ENCODE results near the gene PIGT. TPM values are rescaled to one million over a fixed set of nuclear protein-coding genes. Genes with fewer than 3 reads are reported as not detected.
A peak's percentile ranks its signal among the peaks of the same experiment; 100 is the strongest.

Gene PIGT
- total and polyA plus RNA-seq, 4 experiments from 2014 or later: 81.9 to 92.2 (median 85.1) TPM

DNA sequence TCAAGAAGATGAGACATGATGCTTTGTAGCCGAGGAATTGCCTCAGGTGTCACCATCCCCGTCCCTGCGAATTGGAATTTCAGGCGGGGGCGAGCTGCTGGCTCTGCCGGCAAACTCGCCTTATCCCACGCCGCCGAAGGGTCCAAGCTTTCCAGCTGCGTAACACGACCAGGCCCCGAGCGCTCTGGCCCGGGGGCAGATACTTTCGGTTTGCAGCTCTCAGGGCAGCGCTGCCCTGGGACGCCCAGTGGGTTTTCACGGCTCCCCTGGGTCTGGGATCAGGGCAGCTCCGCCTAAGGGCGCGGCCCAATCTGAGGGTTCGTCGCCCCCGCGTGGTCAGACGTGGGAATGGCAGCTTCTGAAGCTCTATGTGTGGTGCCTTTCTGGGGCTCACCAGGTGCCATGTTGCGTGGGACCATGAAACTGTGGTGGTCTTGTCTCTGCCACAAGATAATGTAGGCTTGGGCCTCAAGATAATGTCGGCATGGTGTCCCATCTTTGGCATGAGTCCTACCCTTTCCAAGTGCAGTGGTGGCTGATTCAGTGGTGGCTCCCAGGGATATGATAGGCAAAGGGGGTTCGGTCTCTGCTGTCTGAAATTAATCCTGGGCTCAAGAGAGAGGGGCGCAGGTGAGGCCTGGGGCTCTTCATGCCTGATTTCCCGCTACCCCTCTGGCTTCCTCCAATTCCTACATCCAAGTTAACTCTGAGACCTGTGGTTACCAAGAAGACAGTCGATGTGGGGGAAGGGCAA lies 21.0 kb downstream of the PIGT start:
- peak overlapping the region; percentile 32 for H3K27ac ChIP-seq (ENCODE audit: low read depth, low read length)
- peak; percentile 80 to 84 (median 81) for DNase-seq
- ChIA-PET CTCF (ENCODE audit: partially characterized antibody) (interaction anchor here (0.5 to 10.1 kb wide), 41 partner anchors 8 to 740 kb away, joined by 3 to 543 read pairs (median 8); partner anchors contain the start of genes PIGT, SDC4, SYS1 and TP53TG5), POLR2A (ENCODE audit: partially characterized antibody) (interaction anchor here (0.8 to 4.6 kb wide), 13 partner anchors 14 to 116 kb away, joined by 3 to 113 read pairs (median 5); partner anchors contain the start of genes PIGT and SYS1)
- H3K4me1 ChIP-seq (ENCODE audit: insufficient read depth, low read length): peaks cover 15% of the 10 kb centered on the region
- Mint-ChIP-seq H3K9me3 (no peaks in the 10 kb centered on the region), H3K27me3 (no peaks in the 10 kb centered on the region), H3K27ac (peak overlapping the region; percentile 37 to 88 (median 64)), H3K4me3 (peak overlapping the region; percentile 80 to 88 (median 84)), H3K36me3 (peaks cover 0 to 11% of the 10 kb centered on the region in 2 donors), H3K4me1 (peaks cover 5 to 17% (median 6%) of the 10 kb centered on the region in 4 donors)
- intact Hi-C loops (cut with micrococcal nuclease): loop anchor here (1.0 to 5.0 kb wide), 6 partner anchors 13 to 335 kb away; partner anchors contain the start of genes PIGT and SYS1
- no peaks in the 10 kb centered on the region for H3K27me3 ChIP-seq (ENCODE audit: insufficient read depth, low read length)
- H3K36me3 ChIP-seq (ENCODE audit: insufficient read depth, low read length): no peaks in the 10 kb centered on the region
- H3K9me3 ChIP-seq (ENCODE audit: control insufficient read depth in 1 of 2, low read length in 2 of 2): no peaks in the 10 kb centered on the region
- H3K4me3 ChIP-seq (ENCODE audit: low read length in 2 of 2): peak overlapping the region; percentile 59 to 60

- ChIA-PET CTCF (ENCODE audit: partially characterized antibody) (interaction anchor here (1.2 to 10.1 kb wide), 7 partner anchors 10 to 148 kb away, joined by 3 to 543 read pairs (median 4); partner anchors contain the start of genes SYS1 and TP53TG5), POLR2A (ENCODE audit: partially characterized antibody) (no interaction called here)
- peaks cover 21 to 32% (median 25%) of the 10 kb centered on the region in 4 donors for H3K4me1 Mint-ChIP-seq
- H3K27me3 Mint-ChIP-seq: peaks cover 3 to 4% of the 10 kb centered on the region in 2 donors
- intact Hi-C loops (cut with micrococcal nuclease): no loop called here
- H3K36me3 Mint-ChIP-seq: no peaks in the 10 kb centered on the region
- H3K27ac Mint-ChIP-seq: no peak overlapping the region
- H3K4me3 ChIP-seq (ENCODE audit: low read length in 2 of 2): no peak overlapping the region
- no peak overlapping the region for H3K27ac ChIP-seq (ENCODE audit: low read depth, low read length)
- H3K9me3 Mint-ChIP-seq: no peaks in the 10 kb centered on the region
- H3K9me3 ChIP-seq (ENCODE audit: control insufficient read depth in 1 of 2, low read length in 2 of 2): no peaks in the 10 kb centered on the region
- no peak overlapping the region for H3K4me3 Mint-ChIP-seq
- H3K4me1 ChIP-seq (ENCODE audit: insufficient read depth, low read length): peaks cover 24% of the 10 kb centered on the region
- no peaks in the 10 kb centered on the region for H3K27me3 ChIP-seq (ENCODE audit: insufficient read depth, low read length)
- no peaks in the 10 kb centered on the region for H3K36me3 ChIP-seq (ENCODE audit: insufficient read depth, low read length)
- no peak for DNase-seq
Observed at GRCh38 chr20:45440424-45440823, 24.5 kb downstream of the PIGT start.

DNA sequence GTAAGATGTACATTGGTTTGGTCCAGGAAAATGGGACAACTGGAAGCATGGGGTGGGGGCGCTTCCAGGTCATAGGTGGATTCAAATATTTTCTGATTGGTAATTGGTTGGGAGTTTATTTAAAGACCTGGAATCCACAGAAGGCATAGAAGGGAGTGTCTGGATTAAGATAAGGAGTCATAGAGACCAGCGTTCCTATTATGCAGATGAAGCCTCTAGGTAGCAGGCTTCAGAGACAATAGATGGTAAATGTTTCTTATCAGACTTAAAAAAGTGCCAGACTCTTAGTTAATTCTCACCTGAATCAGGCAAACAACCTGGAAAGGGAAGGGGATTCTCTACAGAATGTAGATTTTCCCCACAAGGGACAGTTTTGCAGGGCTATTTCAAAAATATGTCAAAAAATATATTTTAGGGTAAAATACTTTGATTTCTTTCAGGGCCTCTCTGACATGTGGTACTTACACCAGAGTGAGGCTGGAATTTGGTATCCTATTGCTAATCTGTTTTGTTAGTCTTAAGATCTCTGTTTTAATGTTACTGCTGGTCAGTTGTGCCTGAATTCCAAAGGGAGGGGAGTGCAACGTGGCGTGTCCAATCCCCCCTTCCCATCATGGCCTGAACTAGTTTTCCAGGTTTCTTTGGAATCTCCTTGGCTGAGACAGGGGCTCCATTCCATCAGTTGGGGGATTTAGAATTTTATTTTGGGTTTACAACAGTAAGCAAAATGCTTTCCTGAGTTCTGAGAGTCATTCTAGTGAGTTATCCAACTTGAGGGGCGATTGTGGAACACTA lies 25.1 kb downstream of the PIGT start:
- peaks cover 23 to 37% (median 30%) of the 10 kb centered on the region in 4 donors for H3K4me1 Mint-ChIP-seq
- H3K36me3 Mint-ChIP-seq: no peaks in the 10 kb centered on the region

DNA sequence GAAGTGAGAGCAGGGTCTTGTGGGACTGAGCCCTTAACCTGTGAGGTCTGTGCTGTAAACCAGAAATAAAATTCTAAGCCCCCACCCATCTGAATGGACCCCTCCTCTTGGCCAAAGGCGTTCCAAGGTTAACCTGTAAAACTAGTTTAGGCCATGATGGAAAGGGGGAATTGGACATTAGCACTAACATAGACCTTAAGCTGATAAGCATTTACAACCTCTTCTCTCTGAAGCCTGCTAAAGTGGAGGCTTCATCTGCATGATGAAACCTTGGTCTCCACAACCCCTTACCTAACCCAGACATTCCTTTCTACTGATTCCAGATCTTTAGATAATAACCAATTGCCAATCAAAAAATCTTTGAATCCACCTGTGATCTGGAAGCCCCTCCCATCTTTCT lies 25.8 kb downstream of the PIGT start:
- CTCF ChIA-PET (ENCODE audit: partially characterized antibody): no interaction called here
- no peaks in the 10 kb centered on the region for H3K36me3 Mint-ChIP-seq
- intact Hi-C loops (cut with micrococcal nuclease): no loop called here
- no peaks in the 10 kb centered on the region for H3K9me3 Mint-ChIP-seq
- peaks cover 20% of the 10 kb centered on the region for H3K4me1 ChIP-seq (ENCODE audit: insufficient read depth, low read length)
- no peak overlapping the region for H3K4me3 ChIP-seq (ENCODE audit: low read length in 2 of 2)
- peaks cover 4 to 6% of the 10 kb centered on the region in 2 donors for H3K27me3 Mint-ChIP-seq
- no peaks in the 10 kb centered on the region for H3K36me3 ChIP-seq (ENCODE audit: insufficient read depth, low read length)
- H3K4me3 Mint-ChIP-seq: no peak overlapping the region
- POLR2A ChIA-PET (ENCODE audit: partially characterized antibody): no interaction called here
- H3K9me3 ChIP-seq (ENCODE audit: control insufficient read depth in 1 of 2, low read length in 2 of 2): no peaks in the 10 kb centered on the region
- DNase-seq: no peak
- no peaks in the 10 kb centered on the region for H3K27me3 ChIP-seq (ENCODE audit: insufficient read depth, low read length)
- H3K4me1 Mint-ChIP-seq: peaks cover 21 to 34% (median 29%) of the 10 kb centered on the region in 4 donors
- H3K27ac Mint-ChIP-seq: peak overlapping the region in 1 of 7 donors; percentile 85
- no peak overlapping the region for H3K27ac ChIP-seq (ENCODE audit: low read depth, low read length)

More for the DNA sequence above, 25.1 kb downstream of the PIGT start:
- Mint-ChIP-seq H3K9me3 (no peaks in the 10 kb centered on the region), H3K4me3 (no peak overlapping the region), H3K27me3 (peaks cover 4 to 6% of the 10 kb centered on the region in 2 donors), H3K27ac (no peak overlapping the region)
- H3K4me1 ChIP-seq (ENCODE audit: insufficient read depth, low read length): peaks cover 24% of the 10 kb centered on the region
- no peaks in the 10 kb centered on the region for H3K36me3 ChIP-seq (ENCODE audit: insufficient read depth, low read length)
- no peak overlapping the region for H3K27ac ChIP-seq (ENCODE audit: low read depth, low read length)
- H3K4me3 ChIP-seq (ENCODE audit: low read length in 2 of 2): no peak overlapping the region
- POLR2A ChIA-PET (ENCODE audit: partially characterized antibody): no interaction called here
- CTCF ChIA-PET (ENCODE audit: partially characterized antibody): interaction anchor here (1.6 to 10.1 kb wide), 3 partner anchors 9 to 147 kb away, joined by 4 to 543 read pairs (median 16); partner anchors contain the start of genes SYS1 and TP53TG5
- no peak for DNase-seq
- no peaks in the 10 kb centered on the region for H3K9me3 ChIP-seq (ENCODE audit: control insufficient read depth in 1 of 2, low read length in 2 of 2)
- intact Hi-C loops (cut with micrococcal nuclease): no loop called here
- H3K27me3 ChIP-seq (ENCODE audit: insufficient read depth, low read length): no peaks in the 10 kb centered on the region

DNA sequence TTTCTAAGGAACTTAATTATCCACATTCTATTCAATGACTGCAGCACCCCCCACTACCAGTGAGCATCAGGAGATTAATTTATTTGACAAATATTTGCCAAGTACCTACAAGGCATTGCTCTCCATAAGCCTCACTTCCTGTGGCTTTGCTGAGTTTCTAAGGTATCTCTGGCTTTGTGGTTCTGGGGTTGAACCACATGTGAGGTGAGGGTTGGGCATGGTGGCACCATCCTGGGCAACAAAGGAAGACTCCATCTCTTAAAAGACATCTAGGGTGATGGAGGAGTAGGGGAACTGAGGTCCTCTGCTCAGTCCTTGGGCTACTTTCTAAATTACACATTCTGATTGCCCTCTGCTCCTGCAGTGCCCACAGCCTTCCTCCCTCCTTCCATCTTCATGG lies 28.1 kb downstream of the PIGT start:
- Mint-ChIP-seq H3K4me1 (peaks cover 21 to 29% (median 26%) of the 10 kb centered on the region in 4 donors), H3K27ac (no peak overlapping the region), H3K36me3 (peaks cover 2 to 5% of the 10 kb centered on the region in 2 donors), H3K27me3 (peaks cover 6 to 8% of the 10 kb centered on the region in 2 donors), H3K9me3 (no peaks in the 10 kb centered on the region), H3K4me3 (peak overlapping the region in 6 of 8 donors; percentile 22 to 66 (median 48))
- Histone ChIP-seq H3K36me3 (ENCODE audit: insufficient read depth, low read length) (no peaks in the 10 kb centered on the region), H3K27me3 (ENCODE audit: insufficient read depth, low read length) (no peaks in the 10 kb centered on the region), H3K27ac (ENCODE audit: low read depth, low read length) (no peak overlapping the region), H3K4me3 (ENCODE audit: low read length in 2 of 2) (peak overlapping the region in 1 of 2 donors; percentile 2), H3K4me1 (ENCODE audit: insufficient read depth, low read length) (peaks cover 15% of the 10 kb centered on the region), H3K9me3 (ENCODE audit: control insufficient read depth in 1 of 2, low read length in 2 of 2) (no peaks in the 10 kb centered on the region)
- ChIA-PET POLR2A (ENCODE audit: partially characterized antibody) (interaction anchor here (1.2 to 3.1 kb wide), 2 partner anchors 75 to 81 kb away, joined by 3 to 14 read pairs; partner anchors contain the start of gene SYS1), CTCF (ENCODE audit: partially characterized antibody) (interaction anchor here (1.2 to 3.1 kb wide), 5 partner anchors 7 to 124 kb away, joined by 3 to 19 read pairs (median 9); partner anchors contain the start of gene SYS1)
- peak; percentile 54 to 70 (median 69) for DNase-seq
- intact Hi-C loops (cut with micrococcal nuclease): no loop called here

GRCh38 chr20:45445805-45446562 lies 30.0 kb downstream of the PIGT start:
- no peaks in the 10 kb centered on the region for H3K9me3 ChIP-seq (ENCODE audit: control insufficient read depth in 1 of 2, low read length in 2 of 2)
- ChIA-PET CTCF (ENCODE audit: partially characterized antibody) (interaction anchor here (1.3 to 10.0 kb wide), 6 partner anchors 9 to 126 kb away, joined by 3 to 83 read pairs (median 14); partner anchors contain the start of gene SYS1), POLR2A (ENCODE audit: partially characterized antibody) (no interaction called here)
- Mint-ChIP-seq H3K4me1 (peaks cover 22 to 29% (median 26%) of the 10 kb centered on the region in 4 donors), H3K9me3 (no peaks in the 10 kb centered on the region), H3K36me3 (peaks cover 2 to 5% of the 10 kb centered on the region in 2 donors), H3K27ac (peak overlapping the region in 1 of 7 donors; percentile 11), H3K27me3 (peaks cover 6 to 9% of the 10 kb centered on the region in 2 donors), H3K4me3 (no peak overlapping the region)
- no peak overlapping the region for H3K4me3 ChIP-seq (ENCODE audit: low read length in 2 of 2)
- DNase-seq: peak in 1 of 5 donors; percentile 12
- H3K36me3 ChIP-seq (ENCODE audit: insufficient read depth, low read length): no peaks in the 10 kb centered on the region
- peaks cover 15% of the 10 kb centered on the region for H3K4me1 ChIP-seq (ENCODE audit: insufficient read depth, low read length)
- H3K27me3 ChIP-seq (ENCODE audit: insufficient read depth, low read length): no peaks in the 10 kb centered on the region
- intact Hi-C loops (cut with micrococcal nuclease): no loop called here
- H3K27ac ChIP-seq (ENCODE audit: low read depth, low read length): no peak overlapping the region
